Bronchial epithelial cell (primary cell): ENCODE data around the gene CCDC17. TPM values are rescaled to one million over a fixed set of nuclear protein-coding genes. Genes with fewer than 3 reads are reported as not detected.

Source experiments
- DNase-seq: peaks from one replicate; pipeline ENCODE4 v3.0.0-alpha.2; 2010; ENCODE audit warnings: low read depth
- FAIRE-seq: peaks from 2 replicates; lab custom pipeline; 2011; peaks lifted over from hg19 to GRCh38; lab: Jason Lieb, UNC
- H3K27me3 ChIP-seq: 2 replicates; pipeline ENCODE4 v1.5.1; 2011; ENCODE audit warnings: low read length; ENCODE audit not compliant: control insufficient read depth, insufficient read depth
- H3K36me3 ChIP-seq: 2 replicates; pipeline ENCODE4 v1.5.1; 2011; ENCODE audit warnings: low read length; ENCODE audit not compliant: control insufficient read depth, insufficient read depth
- H3K4me3 ChIP-seq: 2 replicates; pipeline ENCODE4 v1.5.1; 2011; ENCODE audit warnings: mild to moderate bottlenecking, low read depth, low read length, control low read depth
- CTCF ChIP-seq: IDR thresholded peaks from 2 replicates; pipeline ENCODE4 v1.5.1; 2011; ENCODE audit warnings: mild to moderate bottlenecking, moderate library complexity, low read length, control low read depth, inconsistent platforms; ENCODE audit not compliant: insufficient read depth, severe bottlenecking
- total RNA-seq: library from RNA; depleted of rRNA; stranded (reverse); fragments of >200 nt; gene quantifications from 2 replicates; pipeline ENCODE4 v1.2.1, GENCODE V29; 2014

Gene CCDC17
- total RNA-seq, 1 donor from 2014 or later = 0.79 TPM

GRCh38 chr1:45585110-45585426 is 38.8 kb downstream of the CCDC17 start:
- DNase-seq = no peak
- no peak for FAIRE-seq
- no peak for TF ChIP-seq CTCF

GRCh38 chr1:45584351-45585109 is 39.3 kb downstream of the CCDC17 start:
- TF ChIP-seq CTCF = peak; percentile 14
- DNase-seq = peak; percentile 81
- H3K4me3 ChIP-seq = peak overlapping the region; percentile 94
- no peaks in the 10 kb centered on the region for H3K27me3 ChIP-seq
- H3K36me3 ChIP-seq = no peaks in the 10 kb centered on the region
- no peak for FAIRE-seq

More at GRCh38 chr1:45585110-45585426, 38.8 kb downstream of the CCDC17 start:
- no peaks in the 10 kb centered on the region for H3K36me3 ChIP-seq
- no peaks in the 10 kb centered on the region for H3K27me3 ChIP-seq
- H3K4me3 ChIP-seq = peak overlapping the region; percentile 94

GRCh38 chr1:45583666-45584350 is 40.0 kb downstream of the CCDC17 start, which contains the start of gene NASP:
Gene NASP, plus strand, starts transcription at chr1:45584041. Its CDS starts 106 bp downstream, at chr1:45584147.
- peak within 1 kb of the TSS; percentile 94 for H3K4me3 ChIP-seq
- H3K27me3 ChIP-seq = no peaks in the 10 kb centered on the region
- no peak for FAIRE-seq
- no peaks in the 10 kb centered on the region for H3K36me3 ChIP-seq
- no peak for TF ChIP-seq CTCF
- DNase-seq = no peak

- Histone ChIP-seq H3K4me3 (peak overlapping the region; percentile 94), H3K27me3 (no peaks in the 10 kb centered on the region), H3K36me3 (no peaks in the 10 kb centered on the region)
- no peak for TF ChIP-seq CTCF
- FAIRE-seq (no peak), DNase-seq (peak; percentile 96)
Measured at GRCh38 chr1:45583264-45583665, 40.6 kb downstream of the CCDC17 start.

GRCh38 chr1:45574105-45574626 is 49.7 kb downstream of the CCDC17 start:
- Histone ChIP-seq H3K27me3 (no peaks in the 10 kb centered on the region), H3K4me3 (no peak overlapping the region), H3K36me3 (peaks cover 6% of the 10 kb centered on the region)
- DNase-seq (no peak), FAIRE-seq (no peak)
- TF ChIP-seq CTCF = no peak
